ENCODE results near the gene C10orf62.
"Not testable (repeated sequence)": the region's sequence is repeated elsewhere in the genome, so short reads cannot be mapped to it uniquely, and the experiment has no call there.

- TF ChIP-seq POLR2A, CTCF (IDR thresholded peaks at IDR 0.05): not testable (repeated sequence)
These were observed 35.2 kb upstream of the C10orf62 start for GRCh38 chr10:97554336-97554735.
